Ascending aorta (tissue), 2 donors: Measurements from ENCODE around the gene ADARB1. TPM values are rescaled to one million over a fixed set of nuclear protein-coding genes. Genes with fewer than 3 reads are reported as not detected.
"Not testable (repeated sequence)": the region's sequence is repeated elsewhere in the genome, so short reads cannot be mapped to it uniquely, and the experiment has no call there.

Experiments used
- DNase-seq, 2 donors: peaks; one replicate each; pipeline ENCODE4 v3.0.0-alpha.2; 2019; ENCODE audit warnings: low spot score in 2 of 2
- H3K27ac ChIP-seq, 2 donors: fragments of 200-600 bp; sonication (generic); one replicate each; pipeline ENCODE4 v1.5.1; 2016 to 2017; ENCODE audit warnings: mild to moderate bottlenecking in 1 of 2
- H3K27me3 ChIP-seq: fragments of 200-600 bp; sonication (generic); one replicate; pipeline ENCODE4 v1.5.1; 2017
- H3K36me3 ChIP-seq, 2 donors: fragments of 200-600 bp; sonication (generic); one replicate each; pipeline ENCODE4 v1.5.1; 2016
- H3K4me1 ChIP-seq, 2 donors: fragments of 200-600 bp; sonication (generic); one replicate each; pipeline ENCODE4 v1.5.1; 2016 to 2017; ENCODE audit warnings: mild to moderate bottlenecking in 1 of 2
- H3K4me3 ChIP-seq, 2 donors: fragments of 200-600 bp; sonication (generic); one replicate each; pipeline ENCODE4 v1.5.1; 2016 to 2017; ENCODE audit warnings: mild to moderate bottlenecking in 1 of 2
- H3K9me3 ChIP-seq, 2 donors: fragments of 200-600 bp; sonication (generic); one replicate each; pipeline ENCODE4 v1.5.1; 2016
- CTCF ChIP-seq, 3 experiments: fragments of 200-600 bp in 2 of 3; fragments of 450-650 bp in 1 of 3; sonication (generic) in 2 of 3; IDR thresholded peaks; one replicate each; pipeline ENCODE4 v1.5.1; 2016 to 2019; ENCODE audit warnings: antibody characterized with exemption in 3 of 3, mild to moderate bottlenecking in 1 of 3, moderate library complexity in 1 of 3
- intact Hi-C: fragments of 100-400 bp; cut with DNase I; formaldehyde crosslinking; loops from one replicate; pipeline ENCODE4 v1.15.1; 2023
- total RNA-seq: library from RNA; depleted of rRNA; stranded (reverse); fragments of >200 nt; gene quantifications from one replicate; pipeline ENCODE4 v1.1.0, GENCODE V29; 2016

Gene ADARB1
- total RNA-seq, 1 donor from 2014 or later, result 82.9 TPM

- intact Hi-C loops, result loop anchor here (2.0 to 10.0 kb wide), 2 partner anchors 247 to 325 kb away; partner anchors contain the start of gene SUMO3
- Histone ChIP-seq H3K4me1 (peaks cover 0 to 20% of the 10 kb centered on the region in 2 donors), H3K27me3 (no peaks in the 10 kb centered on the region)
Measured at GRCh38 chr21:45139473-45139872, 65.1 kb downstream of the ADARB1 start.

GRCh38 chr21:45140346-45140940 is 66.1 kb downstream of the ADARB1 start:
- intact Hi-C loops, result loop anchor here (5.0 kb wide), 2 partner anchors 147 to 297 kb away; partner anchors contain the start of gene POFUT2
- peak; percentile 57 to 73 (median 71) for TF ChIP-seq CTCF (IDR thresholded peaks at IDR 0.05)
- no peaks in the 10 kb centered on the region for H3K9me3 ChIP-seq
- H3K27ac ChIP-seq, result no peak overlapping the region
- H3K4me1 ChIP-seq, result peaks cover 0 to 20% of the 10 kb centered on the region in 2 donors
- peak in 1 of 2 donors; percentile 85 for DNase-seq
- peaks cover 13 to 22% of the 10 kb centered on the region in 2 donors for H3K36me3 ChIP-seq
- H3K27me3 ChIP-seq, result no peaks in the 10 kb centered on the region
- no peak overlapping the region for H3K4me3 ChIP-seq

More at GRCh38 chr21:45139473-45139872, 65.1 kb downstream of the ADARB1 start:
- no peak overlapping the region for H3K4me3 ChIP-seq
- peaks cover 16 to 21% of the 10 kb centered on the region in 2 donors for H3K36me3 ChIP-seq
- no peak for DNase-seq
- no peaks in the 10 kb centered on the region for H3K9me3 ChIP-seq
- H3K27ac ChIP-seq, result no peak overlapping the region
- TF ChIP-seq CTCF (IDR thresholded peaks at IDR 0.05), result no peak

- H3K4me1 ChIP-seq, result peaks cover 0 to 20% of the 10 kb centered on the region in 2 donors
- intact Hi-C loops, result loop anchor here (5.0 kb wide), 2 partner anchors 146 to 296 kb away; partner anchors contain the start of gene POFUT2
Measured at GRCh38 chr21:45140944-45141343, 66.6 kb downstream of the ADARB1 start.

GRCh38 chr21:45141507-45141906 is 67.1 kb downstream of the ADARB1 start:
- Histone ChIP-seq H3K4me1 (peaks cover 0 to 20% of the 10 kb centered on the region in 2 donors), H3K36me3 (peaks cover 17 to 28% of the 10 kb centered on the region in 2 donors), H3K27ac (no peak overlapping the region), H3K4me3 (no peak overlapping the region), H3K9me3 (no peaks in the 10 kb centered on the region), H3K27me3 (no peaks in the 10 kb centered on the region)
- intact Hi-C loops, result loop anchor here (5.0 kb wide), 2 partner anchors 146 to 296 kb away; partner anchors contain the start of gene POFUT2
- no peak for DNase-seq
- TF ChIP-seq CTCF (IDR thresholded peaks at IDR 0.05), result no peak

More at GRCh38 chr21:45140944-45141343, 66.6 kb downstream of the ADARB1 start:
- peaks cover 14 to 25% of the 10 kb centered on the region in 2 donors for H3K36me3 ChIP-seq
- DNase-seq, H3K27me3 ChIP-seq, H3K27ac ChIP-seq, H3K9me3 ChIP-seq, H3K4me3 ChIP-seq: not testable (repeated sequence)

GRCh38 chr21:45142469-45143308 is 68.3 kb downstream of the ADARB1 start:
- Histone ChIP-seq H3K9me3 (no peaks in the 10 kb centered on the region), H3K36me3 (peaks cover 17 to 35% of the 10 kb centered on the region in 2 donors), H3K27ac (no peak overlapping the region), H3K4me1 (peaks cover 0 to 13% of the 10 kb centered on the region in 2 donors), H3K27me3 (no peaks in the 10 kb centered on the region), H3K4me3 (no peak overlapping the region)
- TF ChIP-seq CTCF (IDR thresholded peaks at IDR 0.05), result no peak
- DNase-seq, result peak in 1 of 2 donors; percentile 66
- intact Hi-C loops, result loop anchor here (5.0 kb wide), 2 partner anchors 145 to 295 kb away; partner anchors contain the start of gene POFUT2
